Measurements from ENCODE around the gene IRF5. TPM values are rescaled to one million over a fixed set of nuclear protein-coding genes. Genes with fewer than 3 reads are reported as not detected.

The IRF5 gene
- total RNA-seq, 1 experiment from 2014 or later = 1.2 TPM

DNA sequence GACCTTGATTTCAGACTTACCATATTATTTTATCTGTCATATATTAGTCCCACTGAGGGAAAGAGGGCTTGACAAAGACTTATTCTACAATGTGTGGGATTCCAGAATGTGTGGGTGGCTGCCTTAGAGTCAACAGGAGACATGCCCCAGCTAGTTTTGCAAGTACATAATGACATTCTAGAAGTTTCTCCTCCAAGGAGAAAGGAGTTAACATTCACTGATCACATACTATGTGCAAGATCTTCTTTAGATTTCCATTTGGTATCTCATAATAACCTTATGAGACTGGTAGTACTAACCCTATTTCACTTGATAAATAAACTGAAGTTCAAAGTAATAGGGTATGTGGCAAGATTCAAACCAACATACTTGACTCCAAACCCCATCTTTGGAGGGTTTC lies 25.2 kb downstream of the IRF5 start:
- POLR2A ChIA-PET = interaction anchor here (0.7 kb wide), 1 partner anchor 341 kb away, joined by 3 read pairs; no protein-coding TSS in a partner anchor
- Mint-ChIP-seq H3K27ac (ENCODE audit: unreplicated experiment) (no peak overlapping the region), H3K9me3 (ENCODE audit: unreplicated experiment) (no peaks in the 10 kb centered on the region), H3K36me3 (ENCODE audit: insufficient read depth, unreplicated experiment) (peaks cover 64% of the 10 kb centered on the region), H3K4me3 (ENCODE audit: unreplicated experiment) (no peak overlapping the region), H3K4me1 (ENCODE audit: low read depth, unreplicated experiment) (peaks cover 7% of the 10 kb centered on the region), H3K27me3 (ENCODE audit: insufficient read depth, unreplicated experiment) (no peaks in the 10 kb centered on the region)
- DNase-seq = no peak
- Histone ChIP-seq H3K4me1 (no peaks in the 10 kb centered on the region; the same call in 1 of the 2 replicates), H3K4me3 (ENCODE audit: low read depth, low read length) (no peak overlapping the region), H3K27me3 (replicated peaks; ENCODE audit: control insufficient read depth, insufficient read depth, low read length) (no peaks in the 10 kb centered on the region), H3K9me3 (no peaks in the 10 kb centered on the region), H3K36me3 (ENCODE audit: control insufficient read depth, insufficient read depth, low read length) (no peaks in the 10 kb centered on the region; the same call in none of the 2 replicates)
- CTCF ChIA-PET = no interaction called here
- intact Hi-C loops (cut with micrococcal nuclease; ENCODE audit: unreplicated experiment) = no loop called here
- TF ChIP-seq CTCF (IDR thresholded peaks at IDR 0.05; ENCODE audit: insufficient read depth in 1 of 2, low read depth in 1 of 2, low read length in 1 of 2, severe bottlenecking in 1 of 2, unreplicated experiment in 1 of 2) = no peak
- BruUV-seq (replicated peaks) = no TSS peak

DNA sequence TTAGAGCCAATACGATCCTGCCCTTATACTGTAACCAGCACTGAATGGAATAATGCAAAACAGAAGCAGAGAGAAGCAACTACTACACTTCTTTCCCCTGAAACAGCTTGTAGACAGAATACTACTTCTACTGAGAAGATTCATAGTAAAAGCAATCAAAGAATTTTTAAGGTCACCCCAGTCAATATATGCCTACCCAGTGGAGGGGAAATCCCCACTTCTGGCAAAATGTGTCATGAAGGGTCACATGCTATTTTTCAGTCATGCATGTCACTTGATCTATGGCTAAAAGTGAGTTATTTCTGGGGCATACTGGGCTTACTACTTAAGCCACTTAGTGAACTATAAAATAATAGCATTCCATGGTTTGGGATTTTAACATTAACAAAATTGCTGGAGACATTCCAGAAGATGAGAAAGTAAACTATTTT lies 25.6 kb downstream of the IRF5 start:
- Mint-ChIP-seq H3K36me3 (ENCODE audit: insufficient read depth, unreplicated experiment) (peaks cover 60% of the 10 kb centered on the region), H3K4me3 (ENCODE audit: unreplicated experiment) (no peak overlapping the region), H3K27me3 (ENCODE audit: insufficient read depth, unreplicated experiment) (no peaks in the 10 kb centered on the region), H3K27ac (ENCODE audit: unreplicated experiment) (no peak overlapping the region), H3K4me1 (ENCODE audit: low read depth, unreplicated experiment) (peaks cover 7% of the 10 kb centered on the region), H3K9me3 (ENCODE audit: unreplicated experiment) (no peaks in the 10 kb centered on the region)
- H3K9me3 ChIP-seq = no peaks in the 10 kb centered on the region
- TF ChIP-seq CTCF (IDR thresholded peaks at IDR 0.05; ENCODE audit: insufficient read depth in 1 of 2, low read depth in 1 of 2, low read length in 1 of 2, severe bottlenecking in 1 of 2, unreplicated experiment in 1 of 2) = no peak
- no peak for DNase-seq
- H3K27me3 ChIP-seq (replicated peaks; ENCODE audit: control insufficient read depth, insufficient read depth, low read length) = no peaks in the 10 kb centered on the region
- intact Hi-C loops (cut with micrococcal nuclease; ENCODE audit: unreplicated experiment) = no loop called here
- no TSS peak for BruUV-seq (replicated peaks)
- H3K36me3 ChIP-seq (ENCODE audit: control insufficient read depth, insufficient read depth, low read length) = no peaks in the 10 kb centered on the region; the same call in none of the 2 replicates
- ChIA-PET CTCF (no interaction called here), POLR2A (no interaction called here)
- H3K4me1 ChIP-seq = no peaks in the 10 kb centered on the region; the same call in 1 of the 2 replicates
- H3K4me3 ChIP-seq (ENCODE audit: low read depth, low read length) = no peak overlapping the region

DNA sequence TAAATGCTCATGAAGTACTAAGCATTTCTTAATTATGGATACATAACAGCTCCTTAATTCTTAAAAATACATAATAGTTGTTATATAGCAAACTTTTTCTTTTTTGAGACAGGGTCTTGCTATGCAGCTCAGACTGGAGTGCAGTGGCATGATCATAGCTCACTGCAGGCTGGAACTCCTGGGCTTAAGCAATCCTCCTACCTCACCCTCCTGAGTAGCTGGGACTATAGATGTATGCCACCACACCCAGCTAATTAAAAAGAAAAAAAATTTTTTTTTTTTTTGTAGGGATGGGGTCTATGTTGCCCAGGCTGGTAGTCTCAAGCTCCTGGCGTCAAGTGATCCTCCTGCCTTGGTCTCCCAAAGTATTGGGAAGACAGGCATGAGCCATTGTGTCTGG lies 30.9 kb downstream of the IRF5 start:
- no peak for TF ChIP-seq CTCF (IDR thresholded peaks at IDR 0.05; ENCODE audit: insufficient read depth in 1 of 2, low read depth in 1 of 2, low read length in 1 of 2, severe bottlenecking in 1 of 2, unreplicated experiment in 1 of 2)
- H3K27ac Mint-ChIP-seq (ENCODE audit: unreplicated experiment) = no peak overlapping the region
- Histone ChIP-seq H3K36me3 (ENCODE audit: control insufficient read depth, insufficient read depth, low read length) (peaks cover 3% of the 10 kb centered on the region), H3K9me3 (no peaks in the 10 kb centered on the region), H3K4me3 (ENCODE audit: low read depth, low read length) (no peak overlapping the region), H3K4me1 (no peaks in the 10 kb centered on the region), H3K27me3 (replicated peaks; ENCODE audit: control insufficient read depth, insufficient read depth, low read length) (no peaks in the 10 kb centered on the region)
- no TSS peak for BruUV-seq (replicated peaks)
- H3K36me3 Mint-ChIP-seq (ENCODE audit: insufficient read depth, unreplicated experiment) = peaks cover 68% of the 10 kb centered on the region
- H3K9me3 Mint-ChIP-seq (ENCODE audit: unreplicated experiment) = no peaks in the 10 kb centered on the region
- H3K4me3 Mint-ChIP-seq (ENCODE audit: unreplicated experiment) = no peak overlapping the region
- intact Hi-C loops (cut with micrococcal nuclease; ENCODE audit: unreplicated experiment) = no loop called here
- POLR2A ChIA-PET = no interaction called here
- CTCF ChIA-PET = no interaction called here
- H3K4me1 Mint-ChIP-seq (ENCODE audit: low read depth, unreplicated experiment) = no peaks in the 10 kb centered on the region
- no peaks in the 10 kb centered on the region for H3K27me3 Mint-ChIP-seq (ENCODE audit: insufficient read depth, unreplicated experiment)
- no peak for DNase-seq

Data from Caco-2 (cell line).